Activated gamma-delta T cell treated with Interleukin-2 at 50 U/mL for 16 hours (primary cell): ENCODE measurements around the gene C10orf143.
"Not testable (repeated sequence)": the region's sequence is repeated elsewhere in the genome, so short reads cannot be mapped to it uniquely, and the experiment has no call there.

Experiments
- DNase-seq: peaks from one replicate; pipeline ENCODE4 v3.0.0-alpha.2; 2020

Gene C10orf143

DNA sequence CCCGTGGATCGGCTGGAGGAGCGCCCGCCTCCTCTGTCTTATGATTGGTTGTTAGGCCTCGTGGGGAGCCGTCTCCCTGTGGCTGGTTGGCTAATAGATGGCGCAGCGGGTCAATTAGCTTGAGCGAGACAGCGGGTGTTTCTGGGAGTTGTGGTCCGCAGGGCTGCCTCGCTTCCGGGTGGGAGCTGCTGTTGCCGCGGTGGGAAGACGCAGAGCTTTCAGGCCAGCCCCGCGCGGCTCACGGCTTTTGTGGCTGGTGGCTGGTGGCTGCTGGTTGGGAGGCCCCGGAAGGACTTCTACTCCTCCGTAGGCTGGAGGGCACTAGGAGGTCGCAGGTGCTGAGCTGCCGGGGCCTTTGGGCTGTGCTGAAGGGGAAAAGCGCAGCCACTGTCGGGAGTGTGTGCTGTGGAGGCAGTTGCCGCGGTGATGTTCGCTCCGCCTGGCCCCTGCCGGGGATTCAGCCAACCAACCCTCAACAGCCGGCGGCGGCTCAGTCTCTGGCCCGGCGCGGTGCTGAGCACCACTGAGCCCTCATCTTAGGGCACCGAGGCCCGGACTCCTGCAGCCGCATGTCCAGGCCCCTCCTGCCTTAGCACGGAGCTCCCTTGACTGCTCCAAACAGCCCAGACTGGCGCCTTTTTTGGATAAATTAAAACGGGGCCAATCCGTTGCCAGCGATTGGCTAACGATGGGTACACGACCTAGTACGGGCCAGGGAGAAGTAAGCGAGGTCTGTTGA is 652 bp upstream of the C10orf143 start:
- peak; percentile 94 for DNase-seq

DNA sequence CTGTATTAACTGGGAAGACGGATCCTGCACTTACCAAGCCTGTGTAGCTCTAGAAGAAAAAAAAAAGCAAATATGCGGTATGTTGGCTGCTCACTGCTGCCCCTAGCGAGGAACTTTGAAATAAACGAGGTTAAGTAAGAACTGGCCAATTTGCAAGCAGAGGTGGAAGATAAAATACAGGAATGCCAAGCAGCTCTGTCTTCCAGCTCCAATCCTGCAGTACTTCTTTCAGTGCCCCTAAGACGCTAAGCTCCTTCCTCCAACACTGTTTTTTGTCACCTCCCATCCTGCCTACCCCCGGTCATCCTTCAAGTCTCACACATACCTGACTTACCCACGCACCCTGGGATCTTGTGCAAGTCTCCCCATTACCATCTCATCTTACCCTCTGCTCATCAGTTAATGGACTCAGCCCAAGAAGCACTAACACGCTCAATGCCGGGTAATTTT is 809 bp downstream of the C10orf143 start:
- DNase-seq: peak; percentile 72

DNA sequence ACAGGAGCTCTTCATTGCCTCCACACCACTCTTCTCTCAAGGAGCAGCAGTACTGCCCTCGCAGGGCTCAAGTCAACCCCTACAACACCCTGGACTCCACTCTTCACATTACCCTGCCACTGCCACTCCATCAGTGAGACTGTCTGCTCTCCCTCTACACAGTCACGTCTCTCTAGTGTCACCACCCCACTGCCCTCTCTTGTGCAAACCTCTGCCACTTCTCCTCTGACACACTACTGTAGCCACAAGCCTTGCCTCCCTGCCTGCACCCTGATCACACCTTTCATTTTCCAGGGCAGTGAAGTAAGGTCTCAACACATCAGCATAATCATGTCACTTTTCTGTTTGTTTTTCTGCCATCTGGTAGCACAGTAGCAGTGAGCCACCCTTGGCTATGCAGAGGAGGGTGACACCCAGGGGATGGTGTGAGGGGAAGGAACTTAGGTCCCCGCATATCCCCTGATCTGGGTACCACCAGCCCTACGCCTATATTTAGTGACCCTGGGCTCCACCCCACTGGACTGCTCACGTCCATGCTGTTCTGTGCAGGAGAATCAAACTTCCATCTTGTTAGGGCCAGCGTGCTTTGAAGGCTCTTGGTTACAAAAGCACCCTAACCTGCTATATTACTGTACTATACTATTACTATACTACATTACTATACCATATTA is 1.6 kb downstream of the C10orf143 start:
- no peak for DNase-seq

DNA sequence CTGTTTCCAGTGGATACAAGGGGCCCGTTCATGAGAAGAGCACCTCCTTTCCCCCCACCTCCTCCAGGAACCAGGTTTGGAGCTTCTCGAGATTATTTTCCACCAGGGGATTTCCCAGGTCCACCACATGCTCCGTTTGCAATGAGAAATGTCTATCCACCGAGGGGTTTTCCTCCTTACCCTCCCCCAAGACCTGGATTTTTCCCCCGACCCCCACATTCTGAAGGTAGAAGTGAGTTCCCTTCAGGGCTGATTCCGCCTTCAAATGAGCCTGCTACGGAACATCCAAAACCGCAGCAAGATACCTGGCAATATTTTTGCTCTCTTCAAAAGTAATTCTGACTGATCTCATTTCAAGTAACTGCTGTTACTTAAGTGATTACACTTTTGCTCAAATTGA is 2.5 kb downstream of the C10orf143 start:
- DNase-seq: not testable (repeated sequence)

DNA sequence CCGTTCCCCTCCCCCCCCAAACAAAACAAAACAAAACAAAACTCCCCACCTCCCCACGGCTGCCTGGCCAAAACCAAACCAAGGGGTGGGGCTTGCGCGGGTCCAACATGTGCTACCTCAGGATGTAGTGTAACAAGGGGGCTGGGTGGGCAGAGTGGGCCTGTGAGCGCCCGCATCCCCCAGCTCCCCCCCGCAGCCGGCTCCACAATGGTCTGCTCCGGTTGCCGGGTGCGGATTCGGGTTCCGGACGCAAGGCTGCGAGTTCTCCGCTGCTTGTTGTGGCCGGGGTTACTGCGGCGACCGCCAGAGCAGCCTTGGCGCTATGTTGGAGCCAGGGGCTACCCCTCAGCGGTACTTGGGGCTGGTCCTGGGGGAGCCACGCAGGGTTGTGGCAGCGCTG is 4.9 kb downstream of the C10orf143 start:
- DNase-seq: no peak

DNA sequence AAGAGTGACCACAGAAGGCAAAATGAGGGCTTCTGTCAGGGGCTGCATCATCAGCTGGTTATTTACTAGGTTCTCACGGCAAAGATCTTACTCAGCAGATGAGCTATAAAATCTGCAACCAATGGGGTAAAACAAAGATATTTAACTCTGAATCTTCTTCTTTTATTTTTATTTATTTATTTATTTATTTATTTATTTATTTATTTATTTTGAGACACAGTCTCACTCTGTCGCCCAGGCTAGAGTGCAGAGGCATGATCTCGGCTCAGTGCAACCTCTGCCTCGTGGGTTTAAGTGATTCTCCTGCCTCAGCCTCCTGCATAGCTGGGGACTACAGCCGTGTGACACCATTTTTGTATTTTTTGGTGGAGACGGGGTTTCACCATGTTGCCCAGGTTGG is 11.3 kb downstream of the C10orf143 start:
- no peak for DNase-seq

DNA sequence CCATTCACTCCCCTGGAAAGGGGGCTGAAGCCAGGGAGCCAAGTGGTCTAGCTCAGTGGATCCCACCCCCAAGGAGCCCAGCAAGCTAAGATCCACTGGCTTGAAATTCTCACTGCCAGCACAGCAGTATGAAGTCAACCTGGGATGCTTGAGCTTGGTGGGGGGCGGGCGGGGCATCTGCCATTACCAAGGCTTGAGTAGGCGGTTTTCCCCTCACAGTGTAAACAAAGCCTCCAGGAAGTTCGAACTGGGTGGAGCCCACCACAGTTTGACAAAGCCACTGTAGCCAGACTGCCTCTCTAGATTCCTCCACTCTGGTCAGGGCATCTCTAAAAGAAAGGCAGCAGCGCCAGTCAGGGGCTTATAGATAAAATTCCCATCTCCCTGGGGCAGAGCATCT is 20.1 kb downstream of the C10orf143 start:
- DNase-seq: not testable (repeated sequence)

DNA sequence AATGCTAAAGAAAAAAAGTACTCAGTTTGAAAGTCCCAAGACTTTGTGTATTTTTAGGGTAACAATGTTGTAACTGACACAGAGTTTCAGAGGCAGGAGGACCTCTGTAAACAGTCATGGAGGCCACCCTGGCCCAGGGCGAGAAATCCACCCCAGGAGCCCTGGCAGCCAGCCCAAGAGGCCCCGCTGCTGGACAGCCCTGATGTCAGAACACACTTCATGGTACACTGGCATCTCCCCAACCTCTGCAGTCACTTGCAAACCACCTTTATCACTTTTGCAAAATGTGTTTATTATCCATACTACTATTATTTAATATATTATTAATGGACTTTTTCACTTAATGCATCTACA is 30.2 kb downstream of the C10orf143 start:
- DNase-seq: no peak

DNA sequence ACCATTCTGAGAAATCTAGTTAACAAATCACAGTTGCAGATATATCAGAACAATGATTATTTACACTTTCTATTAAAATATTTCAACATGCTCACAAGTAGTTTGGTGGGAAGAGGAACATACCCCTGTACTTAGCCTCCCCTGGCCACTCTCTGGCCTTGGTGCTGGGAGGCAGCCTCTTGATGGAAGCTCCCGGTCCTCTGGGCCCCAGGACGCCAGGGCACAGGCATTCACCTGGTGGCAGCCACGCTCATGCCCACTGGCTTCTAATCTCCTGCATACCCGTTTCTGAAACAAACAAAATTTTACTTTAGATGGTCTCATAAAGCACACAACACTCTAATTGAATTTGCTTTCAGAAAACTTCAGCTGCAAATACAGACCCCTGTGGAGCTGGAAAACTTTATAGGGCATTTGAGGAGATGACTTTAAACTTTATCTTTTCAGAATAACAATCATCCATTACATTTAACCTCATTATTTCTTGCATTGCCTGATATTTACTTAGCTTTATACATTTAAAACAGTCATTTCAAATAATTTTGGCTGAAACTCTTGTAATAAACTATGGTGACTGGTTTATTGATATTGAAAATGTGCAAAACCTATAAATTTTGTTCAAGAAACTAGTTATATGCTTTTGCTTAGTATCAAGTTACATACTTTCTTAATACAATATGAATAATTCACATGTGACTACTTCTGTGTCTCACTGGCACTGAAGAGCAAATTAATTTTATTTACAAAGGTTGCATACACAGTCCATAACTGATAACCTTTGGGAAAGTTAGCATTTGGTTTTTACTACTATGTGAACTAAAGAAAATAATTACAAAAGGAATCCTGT is 30.8 kb downstream of the C10orf143 start:
- no peak for DNase-seq

DNA sequence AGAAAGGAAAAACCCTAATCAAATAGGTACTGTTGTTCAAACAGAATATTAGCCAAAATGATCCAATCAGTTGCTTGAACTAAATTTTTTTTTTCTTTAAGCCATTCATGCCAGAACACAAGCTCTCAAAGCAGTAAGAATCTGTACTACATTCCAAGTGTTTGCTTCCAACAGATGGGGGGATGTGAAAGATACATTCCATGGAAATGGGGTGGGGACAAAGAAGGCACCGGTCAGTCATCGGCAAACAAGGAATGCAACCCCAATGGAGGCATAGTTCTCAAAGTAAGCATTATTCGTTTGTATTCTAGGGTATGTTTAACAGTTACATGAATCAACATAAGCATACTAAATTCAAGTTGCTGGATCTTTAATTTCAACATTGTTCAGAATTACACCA is 32.5 kb downstream of the C10orf143 start:
- DNase-seq: no peak

DNA sequence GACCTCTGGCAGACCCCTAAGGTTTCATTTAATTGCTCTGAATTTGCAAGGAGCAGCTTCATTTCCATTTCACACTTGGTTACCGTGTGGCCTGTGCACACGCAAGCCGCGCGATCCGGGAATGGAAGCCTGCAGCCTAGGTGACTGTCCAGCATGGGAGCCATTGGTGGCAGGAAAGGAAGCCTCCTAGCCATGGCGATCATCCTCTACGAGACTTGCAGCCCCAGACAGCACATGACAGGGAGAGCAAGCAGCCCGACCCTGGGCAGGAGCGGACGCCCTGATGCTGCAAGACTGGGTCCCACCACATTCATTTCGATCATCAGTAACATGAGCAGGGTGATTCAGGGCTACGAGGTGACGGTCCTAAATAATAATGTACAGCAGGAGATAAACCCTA is 33.9 kb downstream of the C10orf143 start:
- no peak for DNase-seq

DNA sequence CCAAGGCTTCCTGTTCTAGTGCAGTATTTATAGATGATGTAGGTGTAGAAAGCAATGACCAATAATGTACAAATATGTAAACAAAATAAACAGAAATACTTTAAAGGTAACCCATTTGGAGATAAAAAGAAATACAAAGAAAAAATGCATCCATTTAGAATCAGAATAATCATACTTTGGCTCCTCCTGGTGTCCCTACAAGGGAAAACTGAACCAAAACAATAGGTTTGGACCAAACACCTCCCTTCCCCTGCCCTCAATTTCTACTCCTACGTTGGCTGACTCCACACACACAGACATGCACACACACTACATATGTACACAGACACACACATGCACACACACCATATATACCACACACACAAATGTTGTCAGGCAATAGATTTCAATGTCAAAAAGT is 36.0 kb downstream of the C10orf143 start:
- DNase-seq: no peak

DNA sequence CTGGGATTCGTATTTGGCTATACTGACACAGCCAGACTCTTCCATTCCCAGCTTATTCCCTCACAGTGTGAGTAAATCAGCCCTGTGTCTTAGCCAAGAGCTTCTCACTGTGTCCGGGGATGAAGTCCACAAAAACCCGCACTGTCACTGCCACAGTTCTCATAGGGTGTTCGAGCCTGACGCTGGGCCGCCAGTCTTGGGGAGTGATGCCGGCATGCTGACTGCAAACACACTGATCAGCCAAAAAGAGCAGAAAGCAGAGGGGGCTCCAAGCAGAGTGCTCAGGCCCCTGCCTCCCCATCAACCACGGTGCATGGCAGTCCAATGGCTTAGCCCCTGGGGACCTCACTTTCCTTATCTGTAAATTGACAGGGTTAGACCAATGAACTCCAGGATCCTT is 36.7 kb downstream of the C10orf143 start:
- DNase-seq: no peak

DNA sequence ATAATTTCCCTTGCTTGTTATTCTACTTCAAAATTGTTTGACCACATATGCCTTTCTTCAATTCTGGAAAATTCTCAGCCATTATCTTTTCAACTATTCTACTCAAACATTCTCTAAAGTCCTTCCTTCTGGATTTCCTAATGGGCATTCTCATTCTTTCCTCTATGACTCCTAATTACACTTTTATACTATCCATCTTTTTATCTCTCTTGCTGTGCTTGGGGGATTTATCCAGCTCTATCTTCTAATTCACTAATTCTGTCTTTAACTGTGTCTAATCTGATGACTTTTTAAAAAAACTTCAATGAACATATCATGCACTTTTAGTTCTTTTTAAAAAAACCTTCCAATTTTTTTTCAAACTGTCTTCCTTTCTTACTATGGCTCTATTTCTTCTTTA is 38.4 kb downstream of the C10orf143 start:
- DNase-seq: no peak

DNA sequence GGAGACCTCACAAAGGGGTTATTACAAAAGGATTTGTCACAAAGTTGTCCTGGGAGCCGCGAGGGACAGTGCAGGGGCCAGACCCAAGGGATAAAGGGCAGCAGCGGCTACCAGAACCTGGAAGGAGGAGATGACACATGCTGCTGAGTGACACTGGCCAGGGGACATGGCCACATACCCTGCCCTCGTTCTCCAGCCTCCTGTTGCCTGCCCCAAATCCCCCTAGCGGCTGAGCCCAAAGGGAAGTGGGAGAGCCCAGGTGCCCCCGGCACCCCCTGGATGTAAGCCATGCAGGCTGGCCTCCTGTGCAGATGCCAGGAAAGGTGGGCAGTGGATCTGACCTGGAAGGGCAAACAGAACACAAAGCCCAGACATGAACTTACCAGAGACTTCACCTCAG is 42.7 kb downstream of the C10orf143 start:
- no peak for DNase-seq

DNA sequence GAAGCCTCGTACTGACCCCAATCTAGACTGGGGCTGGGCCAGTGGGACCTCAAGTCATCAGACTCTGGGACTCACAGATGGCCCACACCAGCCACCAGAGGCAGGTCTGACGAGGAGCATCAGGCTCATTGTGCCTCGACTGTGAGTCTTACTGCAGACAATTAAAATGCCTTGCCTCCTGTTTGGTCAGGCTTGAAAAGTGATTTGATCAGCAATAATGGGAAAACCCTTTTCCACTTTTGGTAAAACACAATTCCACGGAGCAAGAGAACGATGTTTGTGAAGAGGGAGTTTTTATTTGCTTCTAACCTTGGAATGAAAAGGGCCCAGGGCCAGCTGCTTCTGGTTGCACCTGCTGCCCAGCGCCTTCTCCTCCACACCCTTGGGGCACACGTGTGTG is 43.9 kb downstream of the C10orf143 start:
- DNase-seq: no peak

DNA sequence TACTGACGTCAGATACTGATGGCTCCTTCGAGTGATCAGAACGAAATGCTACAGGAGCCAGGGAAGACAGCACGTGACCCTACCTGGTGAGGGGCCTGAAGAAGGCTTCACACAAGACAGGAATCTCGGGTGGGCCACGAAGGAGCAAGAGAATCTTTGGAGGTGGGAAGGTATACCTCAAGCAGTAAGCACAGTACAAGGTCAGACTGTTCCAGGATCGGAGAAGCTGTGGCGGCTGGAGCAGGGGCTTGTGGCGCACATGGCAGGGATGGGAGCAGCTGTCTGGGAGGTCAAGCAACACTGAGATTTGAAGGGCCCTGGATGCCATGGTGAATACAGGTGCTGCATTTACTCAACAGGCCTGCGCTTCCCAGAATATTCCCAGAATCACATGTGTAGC is 45.4 kb downstream of the C10orf143 start:
- no peak for DNase-seq

DNA sequence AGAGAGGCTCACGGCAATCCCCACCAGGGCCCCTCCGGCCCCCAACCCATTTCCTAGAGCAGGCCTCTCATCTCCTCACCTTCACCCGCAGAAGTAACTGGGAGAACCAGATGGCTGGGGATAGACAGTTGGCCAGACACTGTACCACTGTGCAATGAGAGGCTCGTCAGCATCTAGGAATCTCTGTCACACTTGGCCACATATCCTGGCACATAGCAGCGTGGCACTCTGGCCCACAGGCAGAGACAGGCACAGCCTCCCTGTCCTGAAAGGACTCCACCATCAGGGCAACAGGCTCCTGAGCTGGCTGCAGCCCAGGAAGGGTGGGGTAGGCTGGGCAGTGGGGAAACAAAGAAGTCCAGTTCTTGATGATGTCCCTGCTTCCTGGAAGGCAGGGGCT is 45.8 kb downstream of the C10orf143 start:
- DNase-seq: no peak

DNA sequence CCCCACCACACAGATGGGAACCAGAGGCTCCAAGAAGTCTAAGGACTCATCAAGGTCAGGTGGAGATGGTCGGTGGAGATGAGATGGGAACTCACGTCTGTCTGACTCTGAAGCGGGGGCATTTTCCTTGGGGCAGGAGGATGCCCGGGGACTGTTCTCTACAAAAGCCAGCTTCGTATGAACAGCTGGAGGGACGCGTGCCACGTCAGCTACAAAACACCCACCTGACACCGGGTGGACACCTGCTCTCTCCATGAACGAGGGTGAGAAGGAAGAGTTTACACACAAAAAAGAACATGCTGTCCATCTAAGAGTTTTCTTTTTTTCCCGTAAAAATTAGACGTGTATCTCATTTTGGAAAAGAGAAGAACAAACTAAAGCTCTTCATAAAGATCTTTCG is 47.7 kb downstream of the C10orf143 start:
- DNase-seq: no peak

DNA sequence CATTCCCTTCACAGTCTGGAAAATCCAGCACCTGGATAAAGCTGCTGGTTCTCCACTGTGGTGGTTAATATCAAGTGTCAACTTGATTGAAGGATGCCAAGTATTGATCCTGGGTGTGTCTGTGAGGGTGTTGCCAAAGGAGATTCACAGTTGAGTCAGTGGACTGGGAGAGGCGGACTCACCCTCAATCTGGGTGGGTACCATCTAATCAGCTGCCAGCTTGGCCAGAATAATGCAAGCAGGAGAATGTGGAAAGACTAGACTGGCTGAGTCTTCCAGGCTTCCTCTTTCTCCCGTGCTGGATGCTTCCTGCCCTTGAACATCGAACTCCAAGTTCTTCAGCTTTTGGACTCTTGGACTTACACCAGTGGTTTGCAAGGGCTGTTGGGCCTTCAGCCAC is 48.4 kb downstream of the C10orf143 start:
- no peak for DNase-seq

DNA sequence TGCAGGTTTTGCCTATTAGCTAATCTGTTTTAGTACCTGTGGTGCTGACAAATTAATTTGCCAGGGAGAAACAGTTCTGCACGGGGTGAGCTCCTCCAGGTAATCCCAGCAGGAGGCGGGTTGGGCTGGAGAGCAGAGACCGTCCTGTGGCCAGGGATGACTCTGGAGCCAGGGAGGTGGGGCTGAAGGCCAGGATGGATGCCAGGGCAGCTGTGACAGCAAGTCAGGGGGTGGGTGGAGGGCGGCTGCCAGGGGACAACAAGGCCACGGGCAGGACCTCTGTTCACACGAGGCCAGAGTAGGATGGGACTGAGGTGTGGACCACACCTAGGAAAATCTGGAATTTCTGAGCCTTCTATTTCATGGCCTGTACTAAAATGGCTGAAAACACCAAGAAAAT is 48.9 kb downstream of the C10orf143 start:
- DNase-seq: no peak

DNA sequence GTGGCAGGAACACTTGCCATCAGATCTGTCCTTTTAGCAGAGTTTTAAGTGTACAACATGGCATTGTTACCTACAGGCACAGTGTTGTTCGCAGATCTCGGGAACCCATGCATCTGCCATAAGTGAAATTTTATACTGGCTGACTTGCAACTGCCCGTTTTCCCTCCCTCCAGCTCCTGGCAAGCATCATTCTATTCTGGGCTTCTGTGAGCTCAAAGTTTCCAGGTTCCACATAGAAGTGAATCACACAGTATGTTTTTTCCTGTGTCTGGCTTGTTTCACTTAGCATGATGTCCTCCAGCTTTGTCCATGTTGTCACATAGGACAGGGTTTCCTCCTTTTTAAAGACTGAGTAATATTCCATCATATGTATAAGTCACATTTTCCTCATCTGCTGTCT is 56.6 kb downstream of the C10orf143 start:
- no peak for DNase-seq

DNA sequence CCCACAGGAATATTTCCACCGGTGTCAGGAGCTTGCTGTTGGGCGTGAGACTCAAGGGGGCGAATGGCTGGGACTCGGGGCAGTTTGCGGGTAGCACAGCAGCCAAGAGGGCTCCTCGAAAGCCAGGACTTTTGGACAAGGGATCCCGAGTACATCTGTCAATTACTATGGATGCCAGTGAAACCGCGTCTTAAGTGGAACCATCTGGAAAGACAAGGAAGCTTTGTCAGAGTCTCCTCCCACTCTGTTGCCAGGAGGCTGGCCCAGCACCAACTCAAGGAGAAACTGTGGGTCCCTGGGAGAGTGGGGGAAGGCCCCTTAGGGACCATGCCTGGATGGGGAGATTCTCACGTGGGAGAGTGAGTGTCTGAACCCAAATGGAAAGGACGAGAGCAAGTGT is 57.1 kb downstream of the C10orf143 start:
- DNase-seq: no peak

DNA sequence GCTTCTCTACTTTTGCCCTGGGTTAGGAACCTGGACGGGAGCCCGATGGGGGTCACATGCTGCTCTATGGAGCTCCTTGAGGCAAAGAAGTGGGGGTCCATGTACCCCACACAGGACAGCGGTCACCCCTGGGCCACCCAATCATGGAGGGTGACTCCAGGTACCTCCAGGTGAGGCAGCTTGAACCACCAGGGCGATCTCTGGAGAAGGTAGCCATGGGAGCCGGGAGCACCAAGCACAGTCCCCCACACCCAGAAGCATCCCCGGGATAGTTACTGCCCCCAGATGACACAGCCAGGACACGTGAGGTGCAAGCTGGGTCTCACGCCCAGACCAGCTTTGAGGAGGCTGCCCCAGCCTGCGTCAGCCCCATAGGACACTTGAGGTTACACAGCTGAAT is 58.4 kb downstream of the C10orf143 start:
- no peak for DNase-seq
